GM12874 (cell line): Measurements from ENCODE around the gene DFFB.

Source experiments
- CTCF ChIP-seq: IDR thresholded peaks from 2 replicates; pipeline ENCODE4 v1.5.1; 2011; ENCODE audit warnings: low read depth, mild to moderate bottlenecking, control low read depth, low read length, moderate library complexity; ENCODE audit not compliant: insufficient read depth

DFFB gene

GRCh38 chr1:3847081-3847480 is 10.2 kb upstream of the DFFB start:
- no peak for TF ChIP-seq CTCF

GRCh38 chr1:3850857-3851256 is 6.4 kb upstream of the DFFB start:
- no peak for TF ChIP-seq CTCF

- TF ChIP-seq CTCF = no peak
Measured at GRCh38 chr1:3851292-3851691, 6.0 kb upstream of the DFFB start.

GRCh38 chr1:3852091-3852490 is 5.2 kb upstream of the DFFB start:
- no peak for TF ChIP-seq CTCF

- TF ChIP-seq CTCF = no peak
Measured at GRCh38 chr1:3852711-3853485, 4.4 kb upstream of the DFFB start.

GRCh38 chr1:3857791-3858129 is 484 bp downstream of the DFFB start:
- TF ChIP-seq CTCF = no peak

GRCh38 chr1:3858231-3858981 is 1.1 kb downstream of the DFFB start:
- TF ChIP-seq CTCF = no peak
